HepG2 (cell line): Measurements from ENCODE around the gene UBE2Q1. TPM values are rescaled to one million over a fixed set of nuclear protein-coding genes. Genes with fewer than 3 reads are reported as not detected.

Experiments used
- ATAC-seq: fragments of 200-7000 bp; cut with Tn5 transposase; 3 replicates; pipeline ENCODE4 v1.9.1; 2020; ENCODE audit warnings: mild to moderate bottlenecking, moderate library complexity
- BruUV-seq: library from RNA; stranded (reverse); fragments of 400-500 nt; replicated peaks from 2 replicates; lab custom pipeline; 2021; lab: Mats Ljungman, UMichigan
- CTCF ChIA-PET: fragments of 300-600 bp; formaldehyde crosslinking; extraction: SDS; loops from one replicate; lab custom pipeline; 2021; ENCODE audit warnings: low total read pairs, inconsistent platforms, low intra/inter-chr PET ratio; lab: Yijun Ruan, JAX
- POLR2A ChIA-PET: fragments of 350-600 bp; sonication (Branson Sonifier 250); formaldehyde crosslinking; loops from one replicate; lab custom pipeline; 2020; ENCODE audit warnings: antibody characterized with exemption, inconsistent platforms; lab: Yijun Ruan, JAX
- DNase-seq: peaks from one replicate; pipeline ENCODE4 v3.0.0-alpha.2; 2015; ENCODE audit warnings: low spot score
- FAIRE-seq: peaks from 3 replicates; lab custom pipeline; 2011; peaks lifted over from hg19 to GRCh38; lab: Jason Lieb, UNC
- H2AFZ ChIP-seq: one replicate; pipeline ENCODE4 v1.6.1; 2011; ENCODE audit warnings: low read length, inconsistent platforms
- H3K27ac ChIP-seq: fragments of 300-600 bp; 3 replicates; pipeline ENCODE4 v1.8.0; 2011; ENCODE audit warnings: mixed run types, mild to moderate bottlenecking, mixed read lengths, low read length, inconsistent platforms; ENCODE audit not compliant: insufficient read depth; ENCODE audit errors: extremely low read length
- H3K27me3 ChIP-seq, 2 experiments: fragments of 200-600 bp in 1 of 2; 2 replicates in 1 of 2; 3 replicates in 1 of 2; pipeline versions ENCODE4 v1.6.0 to v1.8.0; 2011; ENCODE audit warnings: low read length in 2 of 2, mild to moderate bottlenecking in 2 of 2, moderate library complexity in 2 of 2, inconsistent platforms in 1 of 2; ENCODE audit not compliant: insufficient read depth in 2 of 2, control insufficient read depth in 1 of 2
- H3K36me3 ChIP-seq, 2 experiments: fragments of 200-600 bp in 1 of 2; replicated peaks in 1 of 2; 2 replicates in 1 of 2; 3 replicates in 1 of 2; pipeline versions ENCODE4 v1.5.1 to v1.8.0; 2011; ENCODE audit warnings: low read length in 2 of 2, inconsistent platforms in 1 of 2; ENCODE audit not compliant: insufficient read depth in 2 of 2, control insufficient read depth in 1 of 2
- H3K4me1 ChIP-seq: 2 replicates; pipeline ENCODE4 v1.5.1; 2012; ENCODE audit warnings: low read length, inconsistent platforms; ENCODE audit not compliant: insufficient read depth
- H3K4me2 ChIP-seq: 2 replicates; pipeline ENCODE4 v1.6.0; 2011; ENCODE audit warnings: low read depth, low read length, inconsistent platforms
- H3K4me3 ChIP-seq, 3 experiments: fragments of 200-600 bp in 1 of 3; sonication (generic), shearing (Covaris generic) in 1 of 3; replicated peaks in 1 of 3; 2 replicates each; pipeline ENCODE4 v1.5.1; 2011 to 2016; ENCODE audit warnings: low read length in 3 of 3, inconsistent platforms in 2 of 3, low read depth in 2 of 3, mild to moderate bottlenecking in 2 of 3, control low read depth in 1 of 3, mixed read lengths in 1 of 3; ENCODE audit not compliant: insufficient read depth in 1 of 3
- H3K79me2 ChIP-seq: one replicate; pipeline ENCODE4 v1.6.1; 2011; ENCODE audit warnings: low read length, inconsistent platforms; ENCODE audit not compliant: insufficient read depth
- H3K9ac ChIP-seq: 2 replicates; pipeline ENCODE4 v1.6.0; 2011; ENCODE audit warnings: mild to moderate bottlenecking, low read depth, low read length, inconsistent platforms; ENCODE audit not compliant: insufficient read depth
- H3K9me3 ChIP-seq: 2 replicates; pipeline ENCODE4 v1.5.1; 2012; ENCODE audit warnings: mild to moderate bottlenecking, low read length
- H4K20me1 ChIP-seq: 2 replicates; pipeline ENCODE4 v1.6.0; 2011; ENCODE audit warnings: inconsistent platforms, mild to moderate bottlenecking, low read length, moderate library complexity; ENCODE audit not compliant: insufficient read depth
- AHDC1 ChIP-seq: sonication (generic); formaldehyde crosslinking; IDR thresholded peaks from 2 replicates; pipeline ENCODE4 v1.5.1; 2020; ENCODE audit warnings: mild to moderate bottlenecking, missing genetic modification reagents, borderline replicate concordance
- BRD4 ChIP-seq: sonication (generic); formaldehyde crosslinking; IDR thresholded peaks from 2 replicates; pipeline ENCODE4 v1.4.0; 2020; ENCODE audit warnings: missing genetic modification reagents
- GATAD1 ChIP-seq: IDR thresholded peaks from 2 replicates; pipeline ENCODE4 v1.6.1; 2016; ENCODE audit warnings: missing genetic modification reagents, missing compliant biosample characterization
- IRX3 ChIP-seq: sonication (generic); formaldehyde crosslinking; IDR thresholded peaks from 2 replicates; pipeline ENCODE4 v1.8.1; 2023; ENCODE audit warnings: mild to moderate bottlenecking, low read depth, missing genetic modification reagents, borderline replicate concordance
- KMT2A ChIP-seq: sonication (generic); formaldehyde crosslinking; IDR thresholded peaks from 2 replicates; pipeline ENCODE4 v1.4.0; 2020; ENCODE audit warnings: missing genetic modification reagents
- MBNL3 ChIP-seq: fragments of 250-450 bp; sonication (Bioruptor Pico); conservative IDR thresholded peaks from 2 replicates; pipeline ENCODE4 v1.8.0; 2022; ENCODE audit warnings: mild to moderate bottlenecking, inconsistent platforms
- MTA1 ChIP-seq: sonication (generic); formaldehyde crosslinking; IDR thresholded peaks from 2 replicates; pipeline ENCODE4 v1.4.0; 2020; ENCODE audit warnings: missing genetic modification reagents, mild to moderate bottlenecking, borderline replicate concordance
- PHF5A ChIP-seq: IDR thresholded peaks from one replicate; pipeline ENCODE4 v1.6.1; 2018; ENCODE audit warnings: low read depth, missing genetic modification reagents; ENCODE audit not compliant: unreplicated experiment
- TBL1XR1 ChIP-seq: fragments of 150-350 bp; IDR thresholded peaks from 2 replicates; pipeline ENCODE4 v1.6.1; 2014; ENCODE audit warnings: borderline replicate concordance, low read length; ENCODE audit not compliant: partially characterized antibody
- TGIF2 ChIP-seq: IDR thresholded peaks from 2 replicates; pipeline ENCODE4 v1.6.1; 2016; ENCODE audit warnings: control low read depth, missing compliant biosample characterization
- THAP8 ChIP-seq: sonication (generic); formaldehyde crosslinking; IDR thresholded peaks from 2 replicates; pipeline ENCODE4 v1.5.1; 2020; ENCODE audit warnings: missing genetic modification reagents, mild to moderate bottlenecking, borderline replicate concordance
- ZNF225 ChIP-seq: sonication (generic); formaldehyde crosslinking; IDR thresholded peaks from 2 replicates; pipeline ENCODE4 v1.4.0; 2020; ENCODE audit warnings: mild to moderate bottlenecking, missing genetic modification reagents
- ZNF772 ChIP-seq: sonication (generic); formaldehyde crosslinking; IDR thresholded peaks from 2 replicates; pipeline ENCODE4 v1.5.0; 2020; ENCODE audit warnings: mild to moderate bottlenecking, missing genetic modification reagents
- ZNF800 ChIP-seq: sonication (generic); formaldehyde crosslinking; IDR thresholded peaks from 2 replicates; pipeline ENCODE4 v1.4.0; 2020; ENCODE audit warnings: missing genetic modification reagents
- ZZZ3 ChIP-seq: sonication (generic); formaldehyde crosslinking; IDR thresholded peaks from 2 replicates; pipeline ENCODE4 v1.4.0; 2020; ENCODE audit warnings: missing genetic modification reagents, mild to moderate bottlenecking, borderline replicate concordance
- WGBS: methylation state at CpG from one replicate; pipeline ENCODE4 v1.1.6; 2017; ENCODE audit warnings: low lambda C conversion rate; 5-methylcytosine and 5-hydroxymethylcytosine counted together
- in situ Hi-C: cut with HindIII; loops from 2 replicates; pipeline ENCODE4 v1.10.0; 2017; ENCODE audit warnings: low pct_unique_long_range_greater_than_20kb; ENCODE audit not compliant: extremely low pct_ligation_motif_present
- intact Hi-C: fragments of 100-400 bp; cut with micrococcal nuclease; formaldehyde crosslinking; loops from one replicate; pipeline ENCODE4 v1.10.0; 2022; ENCODE audit not compliant: unreplicated experiment
- polyA plus RNA-seq, 8 experiments: library from polyadenylated mRNA; depleted of rRNA in 3 of 8; stranded (reverse) in 7 of 8; unstranded in 1 of 8; fragments of >200 nt; fragmentation: Illumina TruSeq in 4 of 8; extraction: Trizol in 4 of 8; gene quantifications; 2 replicates each; pipeline versions ENCODE4 v1.2.1 to v1.2.3, GENCODE V29; 2011 to 2016; ENCODE audit warnings: low read depth in 4 of 8, missing spikeins in 1 of 8, mixed read lengths in 1 of 8; ENCODE audit not compliant: insufficient read depth in 1 of 8
- total RNA-seq, 5 experiments: library from RNA; depleted of rRNA; stranded (reverse); fragments of >200 nt; fragmentation: Illumina TruSeq; extraction: Trizol; gene quantifications; 2 replicates each; pipeline ENCODE4 v1.2.3, GENCODE V29; 2016; ENCODE audit warnings: low read depth in 1 of 5

Gene UBE2Q1
- total and polyA plus RNA-seq, 2 of the 13 experiments (the other 11 are each of a cell fraction or from before 2014, with no cell fraction given), result 11.7 to 41.7 TPM

GRCh38 chr1:154567386-154568156, 9.1 kb upstream of the UBE2Q1 start, which contains the start of gene CHRNB2:
Gene CHRNB2 (plus strand): TSS chr1:154567778. CDS start chr1:154568045, 267 bp downstream.
- ChIA-PET POLR2A (interaction anchor here (0.7 to 1.5 kb wide), 4 partner anchors 8 to 24 kb away, joined by 3 to 6 read pairs (median 3); no protein-coding TSS in a partner anchor), CTCF (no interaction called here)
- intact Hi-C loops, result no loop called here
- FAIRE-seq (no peak), DNase-seq (peak; percentile 15), ATAC-seq (peak; percentile 93)
- Histone ChIP-seq H4K20me1 (peaks cover 5% of the 10 kb centered on the region; the same call in 1 of the 2 replicates), H3K9ac (no peak within 1 kb of the TSS), H3K4me1 (no peaks in the 10 kb centered on the region), H3K4me3 (peak within 1 kb of the TSS in 1 of 3 experiments; percentile 47; a peak in 2 of 6 replicates), H3K27me3 (peaks cover 3 to 19% of the 10 kb centered on the region in 2 experiments; a peak in 3 of 5 replicates), H3K36me3 (no peaks in the 10 kb centered on the region), H3K79me2 (no peaks in the 10 kb centered on the region), H3K27ac (no peak within 1 kb of the TSS), H3K9me3 (no peaks in the 10 kb centered on the region), H3K4me2 (peak within 1 kb of the TSS; percentile 49), H2AFZ (no peak within 1 kb of the TSS)
- in situ Hi-C loops, result loop anchor here (10.0 kb wide), 2 partner anchors 197 to 307 kb away; partner anchors contain the start of gene KCNN3
- WGBS, result 16% methylated on average over 26 of the region's 53 CpGs
- no TSS peak for BruUV-seq
- TF ChIP-seq ZNF772, result peak; percentile 97; the same call in 1 of the 2 replicates
- TF ChIP-seq THAP8, result peak; percentile 58; the same call in 1 of the 2 replicates
- peak; percentile 93; the same call in 1 of the 2 replicates for TF ChIP-seq ZNF225
- peak; percentile 81; the same call in 1 of the 2 replicates for TF ChIP-seq TGIF2
- TF ChIP-seq ZZZ3 (CRISPR knock-in tag), result no peak
- peak; percentile 83 for TF ChIP-seq ZNF800 (CRISPR knock-in tag)
- no peak; the same call in 1 of the 2 replicates for TF ChIP-seq MTA1 (CRISPR knock-in tag)
- no peak for TF ChIP-seq PHF5A (CRISPR knock-in tag)
- TF ChIP-seq MBNL3, result no peak
- no peak for TF ChIP-seq TBL1XR1
- peak; percentile 98 for TF ChIP-seq IRX3 (CRISPR knock-in tag)
- TF ChIP-seq BRD4 (CRISPR knock-in tag), result no peak
- peak; percentile 64 for TF ChIP-seq GATAD1 (CRISPR knock-in tag)
- TF ChIP-seq AHDC1 (CRISPR knock-in tag), result peak; percentile 36; the same call in 1 of the 2 replicates
- TF ChIP-seq KMT2A (CRISPR knock-in tag), result peak; percentile 55; the same call in 1 of the 2 replicates
